ENCODE measurements around the gene MDFIC.

The MDFIC gene

DNA sequence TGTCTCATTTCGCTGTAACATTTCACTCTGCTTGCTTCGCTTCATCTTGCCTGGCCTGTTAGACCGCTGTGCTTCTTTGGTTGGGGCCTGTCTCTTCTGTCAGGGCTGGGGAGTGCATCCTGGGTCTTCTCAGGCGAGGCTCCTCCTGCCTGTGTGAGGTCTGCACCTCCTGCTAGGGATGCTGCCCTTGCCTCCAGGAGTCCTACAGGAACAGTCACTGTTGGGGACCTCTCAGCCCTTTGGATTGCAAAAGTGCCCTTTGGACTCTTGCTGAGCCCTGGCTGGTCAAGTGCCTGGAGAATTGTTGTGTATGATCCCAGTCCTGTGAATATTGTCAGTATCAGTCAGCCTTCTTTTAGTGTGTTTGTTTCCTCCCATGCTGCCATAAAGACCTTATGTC is 84.1 kb downstream of the MDFIC start:
- no peak for DNase-seq

GRCh38 chr7:115007751-115008150 is 85.9 kb downstream of the MDFIC start:
- no peak for DNase-seq
- no peak for TF ChIP-seq GATA1 (IDR thresholded peaks at IDR 0.05; ENCODE audit: low read depth, low read length)
- no peak for TF ChIP-seq POLR2A (IDR thresholded peaks at IDR 0.05; ENCODE audit: low read length)

More for the DNA sequence above, 84.1 kb downstream of the MDFIC start:
- no peak for TF ChIP-seq POLR2A (IDR thresholded peaks at IDR 0.05; ENCODE audit: low read length)
- TF ChIP-seq GATA1 (IDR thresholded peaks at IDR 0.05; ENCODE audit: low read depth, low read length) = no peak

DNA sequence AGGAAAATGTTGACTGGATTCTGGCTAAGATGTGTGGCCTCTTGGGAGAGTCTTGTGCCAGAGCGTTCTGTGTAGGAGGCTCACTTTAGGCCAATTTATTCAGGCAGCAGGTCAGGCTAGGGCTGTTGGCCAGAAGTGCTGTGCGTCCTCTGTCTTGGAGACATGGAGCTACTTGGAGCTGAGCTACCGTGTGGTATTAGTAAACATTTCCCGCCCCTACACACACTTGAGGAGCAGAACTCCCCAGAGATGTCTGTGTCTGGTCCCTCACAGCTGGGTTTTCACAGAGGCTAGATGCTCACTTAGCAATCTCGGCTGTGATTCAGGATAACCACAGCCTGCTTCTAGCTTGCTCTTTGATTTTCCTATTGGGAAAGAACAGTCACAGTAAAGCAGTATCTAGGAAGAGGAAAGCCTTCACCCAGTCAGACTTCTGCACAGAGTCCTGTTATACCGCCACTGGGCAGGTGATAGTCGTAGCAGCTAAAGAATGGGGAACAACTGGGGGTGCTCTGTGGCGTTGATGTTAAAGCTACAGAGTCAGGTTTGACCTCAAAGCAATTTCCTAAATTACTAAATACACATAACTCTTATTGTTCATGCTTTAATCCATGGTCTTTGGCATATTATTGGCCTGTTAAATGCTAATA is 86.7 kb downstream of the MDFIC start:
- no peak for DNase-seq
- no peak for TF ChIP-seq POLR2A (IDR thresholded peaks at IDR 0.05; ENCODE audit: low read length)
- TF ChIP-seq GATA1 (IDR thresholded peaks at IDR 0.05; ENCODE audit: low read depth, low read length) = no peak

- TF ChIP-seq POLR2A (IDR thresholded peaks at IDR 0.05; ENCODE audit: low read length) = no peak
- no peak for DNase-seq
These were observed 87.2 kb downstream of the MDFIC start for GRCh38 chr7:115009139-115009538.

DNA sequence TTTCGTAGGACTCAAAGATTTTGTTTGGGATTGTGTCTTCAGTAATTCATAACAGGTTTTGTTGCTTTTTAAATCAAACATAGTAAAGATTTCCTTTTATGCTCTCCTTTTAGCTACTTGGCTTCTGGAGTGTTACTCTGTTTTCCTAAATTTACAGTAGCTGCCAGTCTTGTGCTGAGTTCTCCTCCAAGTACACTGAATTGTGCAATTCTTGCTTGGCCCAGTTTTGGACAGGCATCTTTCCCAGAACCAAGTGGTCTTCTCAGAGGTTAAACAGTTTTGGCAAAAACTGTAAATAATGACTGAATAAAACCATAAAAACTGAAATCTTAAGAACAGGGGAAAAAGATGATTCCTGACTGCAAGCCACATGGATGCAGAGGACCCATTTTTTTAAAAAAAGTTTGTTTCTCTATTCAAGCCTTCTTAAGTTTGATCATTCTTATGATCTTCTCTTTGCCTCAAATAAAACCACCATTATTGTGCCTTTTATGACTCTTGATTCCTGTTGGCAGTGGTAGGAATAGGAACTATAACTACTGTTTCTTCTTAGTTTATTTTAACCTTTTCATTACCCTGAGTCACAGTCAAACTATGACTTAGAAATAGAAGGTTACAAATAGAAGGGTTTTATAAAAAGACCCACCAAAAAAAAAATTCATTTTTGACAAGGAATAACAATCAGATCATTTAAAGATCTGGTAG is 88.0 kb downstream of the MDFIC start:
- TF ChIP-seq POLR2A (IDR thresholded peaks at IDR 0.05; ENCODE audit: low read length) (no peak), GATA1 (IDR thresholded peaks at IDR 0.05; ENCODE audit: low read depth, low read length) (no peak)
- no peak for DNase-seq

- DNase-seq = no peak
- no peak for TF ChIP-seq POLR2A (IDR thresholded peaks at IDR 0.05; ENCODE audit: low read length)
- TF ChIP-seq GATA1 (IDR thresholded peaks at IDR 0.05; ENCODE audit: low read depth, low read length) = no peak
These were observed 88.5 kb downstream of the MDFIC start for GRCh38 chr7:115010441-115010820.

DNA sequence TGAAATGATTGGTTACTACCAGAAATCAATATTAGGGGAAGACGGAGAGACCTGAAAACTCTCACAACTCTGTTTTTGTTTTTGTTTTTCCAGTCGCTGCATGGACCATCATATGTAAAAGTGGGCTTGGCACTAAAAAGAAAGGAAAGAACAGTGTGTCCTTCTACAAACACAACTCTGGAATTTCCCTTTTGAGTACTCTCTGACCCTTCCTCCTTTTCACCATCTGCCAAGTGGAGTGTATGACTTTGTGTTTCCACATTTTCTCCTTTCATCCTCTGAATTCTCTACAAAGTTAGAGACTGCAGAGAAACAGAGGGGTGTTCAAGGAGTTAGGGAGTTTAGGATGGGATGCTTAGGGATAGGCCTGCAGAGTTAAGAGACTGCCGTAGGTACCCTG is 92.0 kb downstream of the MDFIC start:
- no peak for TF ChIP-seq GATA1 (IDR thresholded peaks at IDR 0.05; ENCODE audit: low read depth, low read length)
- TF ChIP-seq POLR2A (IDR thresholded peaks at IDR 0.05; ENCODE audit: low read length) = no peak
- no peak for DNase-seq

- TF ChIP-seq POLR2A (IDR thresholded peaks at IDR 0.05; ENCODE audit: low read length) (no peak), GATA1 (IDR thresholded peaks at IDR 0.05; ENCODE audit: low read depth, low read length) (no peak)
- DNase-seq = no peak
These were observed 92.9 kb downstream of the MDFIC start for GRCh38 chr7:115014794-115015193.

DNA sequence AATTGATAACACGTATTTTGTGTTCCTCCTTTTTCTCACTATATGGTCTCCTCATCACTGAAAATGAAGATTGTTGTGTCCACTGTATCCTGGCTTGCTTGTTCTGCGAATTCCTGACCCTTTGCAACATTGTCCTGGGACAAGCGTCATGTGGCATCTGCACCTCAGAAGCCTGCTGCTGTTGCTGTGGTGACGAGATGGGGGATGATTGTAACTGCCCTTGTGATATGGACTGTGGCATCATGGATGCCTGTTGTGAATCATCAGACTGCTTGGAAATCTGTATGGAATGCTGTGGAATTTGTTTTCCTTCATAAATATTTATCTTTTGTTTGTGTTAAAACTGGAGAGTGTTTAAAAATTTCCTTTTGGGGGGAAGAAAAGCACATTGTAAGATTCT is 93.7 kb downstream of the MDFIC start:
- no peak for DNase-seq
- no peak for TF ChIP-seq GATA1 (IDR thresholded peaks at IDR 0.05; ENCODE audit: low read depth, low read length)
- no peak for TF ChIP-seq POLR2A (IDR thresholded peaks at IDR 0.05; ENCODE audit: low read length)

GRCh38 chr7:115019882-115020605 is 98.2 kb downstream of the MDFIC start:
- TF ChIP-seq GATA1 (IDR thresholded peaks at IDR 0.05; ENCODE audit: low read depth, low read length) (no peak), POLR2A (IDR thresholded peaks at IDR 0.05; ENCODE audit: low read length) (no peak)
- no peak for DNase-seq

GRCh38 chr7:115023219-115023618 is 101.3 kb downstream of the MDFIC start:
- DNase-seq = peak in 1 of 2 experiments; percentile 0
- no peak for TF ChIP-seq POLR2A (IDR thresholded peaks at IDR 0.05; ENCODE audit: low read length)
- no peak for TF ChIP-seq GATA1 (IDR thresholded peaks at IDR 0.05; ENCODE audit: low read depth, low read length)

DNA sequence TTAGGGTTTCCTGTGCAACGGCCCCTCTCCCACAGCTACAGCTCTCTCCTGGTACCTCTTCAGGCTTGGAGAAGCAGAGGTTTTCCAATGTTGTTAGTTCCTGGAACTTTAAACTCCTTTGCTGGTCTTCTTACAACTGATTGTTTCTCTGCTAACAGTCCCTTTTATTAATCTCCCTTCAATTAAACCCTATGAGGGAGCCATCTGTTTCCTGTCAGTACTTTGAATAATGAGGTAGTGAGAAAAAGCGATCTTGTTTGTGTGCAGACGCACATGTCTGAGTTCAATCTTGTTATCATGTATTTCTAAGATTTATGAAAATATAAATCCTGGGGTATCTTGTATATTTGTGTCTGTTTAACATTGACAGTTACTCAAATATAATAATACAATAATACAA is 102.4 kb downstream of the MDFIC start:
- DNase-seq = no peak
- TF ChIP-seq POLR2A (IDR thresholded peaks at IDR 0.05; ENCODE audit: low read length) = no peak
- no peak for TF ChIP-seq GATA1 (IDR thresholded peaks at IDR 0.05; ENCODE audit: low read depth, low read length)

GRCh38 chr7:115032715-115033703 is 111.1 kb downstream of the MDFIC start:
- no peak for DNase-seq
- TF ChIP-seq POLR2A (IDR thresholded peaks at IDR 0.05; ENCODE audit: low read length) = no peak
- no peak for TF ChIP-seq GATA1 (IDR thresholded peaks at IDR 0.05; ENCODE audit: low read depth, low read length)
